ENCODE measurements around the gene GARNL3.
A peak's percentile ranks its signal among the peaks of the same experiment; 100 is the strongest.

GARNL3 gene

DNA sequence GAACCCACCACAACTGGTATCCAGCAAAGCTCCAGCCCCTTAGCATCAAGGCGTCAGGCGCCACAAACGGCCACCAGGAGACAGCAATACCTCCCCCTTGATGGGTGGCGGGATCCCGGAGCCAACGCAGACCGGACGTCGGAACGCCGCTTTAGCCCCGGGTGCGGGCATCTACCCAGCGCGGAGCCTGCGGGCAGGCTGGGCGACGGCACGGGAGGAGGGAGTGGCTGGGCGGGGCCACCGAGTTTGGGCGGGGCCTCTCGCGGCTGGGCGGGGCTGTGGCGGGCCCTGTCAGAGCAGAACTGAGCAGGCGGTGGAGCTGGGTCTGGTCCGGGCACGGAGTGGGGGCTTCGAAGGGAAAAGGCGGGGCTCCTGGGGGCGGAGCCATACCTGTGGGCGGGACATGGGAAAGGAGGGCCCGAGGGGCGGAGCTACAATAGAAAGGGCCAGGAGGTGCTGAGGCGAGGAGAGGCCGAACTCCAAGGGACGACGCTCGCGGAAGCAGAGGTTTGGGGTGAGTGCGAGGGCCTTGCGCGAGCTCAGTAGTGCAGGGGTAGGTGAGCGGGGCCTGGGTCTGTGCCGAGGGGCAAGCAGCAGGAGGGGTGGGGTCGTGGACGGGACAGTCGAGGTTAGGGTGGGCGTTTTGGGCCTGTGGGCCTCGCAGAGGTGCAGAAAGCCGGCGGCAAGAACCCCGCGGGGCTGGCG lies 40.2 kb upstream of the GARNL3 start (continued):
- TF ChIP-seq SALL2 (tag by site-specific recombination; IDR thresholded peaks at IDR 0.05; ENCODE audit: borderline replicate concordance) (no peak), ZNF184 (tag by site-specific recombination; IDR thresholded peaks at IDR 0.05) (no peak), ZNF404 (tag by site-specific recombination; IDR thresholded peaks at IDR 0.05) (no peak), ZFP3 (tag by site-specific recombination; IDR thresholded peaks at IDR 0.05; ENCODE audit: low read depth) (no peak), ZNF843 (tag by site-specific recombination; IDR thresholded peaks at IDR 0.05) (no peak), KLF16 (tag by site-specific recombination; IDR thresholded peaks at IDR 0.05) (peak; percentile 83), SETDB1 (IDR thresholded peaks at IDR 0.05; ENCODE audit: insufficient read length, low read length) (no peak), ZNF623 (tag by site-specific recombination; IDR thresholded peaks at IDR 0.05) (no peak), ZNF121 (tag by site-specific recombination; IDR thresholded peaks at IDR 0.05) (no peak), GLI2 (tag by site-specific recombination; IDR thresholded peaks at IDR 0.05; ENCODE audit: borderline replicate concordance, low read depth) (no peak), SCRT2 (tag by site-specific recombination; IDR thresholded peaks at IDR 0.05) (no peak), ZNF133 (tag by site-specific recombination; IDR thresholded peaks at IDR 0.05) (no peak), ZBTB20 (tag by site-specific recombination; IDR thresholded peaks at IDR 0.05) (no peak), KLF17 (tag by site-specific recombination; IDR thresholded peaks at IDR 0.05) (peak; percentile 66), ZNF280C (tag by site-specific recombination; IDR thresholded peaks at IDR 0.05) (no peak), ZFP37 (tag by site-specific recombination; IDR thresholded peaks at IDR 0.05) (no peak), HOXC10 (CRISPR knock-in tag; IDR thresholded peaks at IDR 0.05) (no peak), ZSCAN30 (tag by site-specific recombination; IDR thresholded peaks at IDR 0.05) (no peak), ZNF221 (tag by site-specific recombination; IDR thresholded peaks at IDR 0.05; ENCODE audit: borderline replicate concordance) (no peak), ZNF23 (tag by site-specific recombination; IDR thresholded peaks at IDR 0.05; ENCODE audit: borderline replicate concordance) (no peak), ZSCAN16 (tag by site-specific recombination; IDR thresholded peaks at IDR 0.05) (no peak), REPIN1 (tag by site-specific recombination; IDR thresholded peaks at IDR 0.05; ENCODE audit: low read depth) (no peak)
- TF ChIP-seq, protein P1, sequence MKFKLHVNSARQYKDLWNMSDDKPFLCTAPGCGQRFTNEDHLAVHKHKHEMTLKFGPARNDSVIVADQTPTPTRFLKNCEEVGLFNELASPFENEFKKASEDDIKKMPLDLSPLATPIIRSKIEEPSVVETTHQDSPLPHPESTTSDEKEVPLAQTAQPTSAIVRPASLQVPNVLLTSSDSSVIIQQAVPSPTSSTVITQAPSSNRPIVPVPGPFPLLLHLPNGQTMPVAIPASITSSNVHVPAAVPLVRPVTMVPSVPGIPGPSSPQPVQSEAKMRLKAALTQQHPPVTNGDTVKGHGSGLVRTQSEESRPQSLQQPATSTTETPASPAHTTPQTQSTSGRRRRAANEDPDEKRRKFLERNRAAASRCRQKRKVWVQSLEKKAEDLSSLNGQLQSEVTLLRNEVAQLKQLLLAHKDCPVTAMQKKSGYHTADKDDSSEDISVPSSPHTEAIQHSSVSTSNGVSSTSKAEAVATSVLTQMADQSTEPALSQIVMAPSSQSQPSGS (tag by site-specific recombination; IDR thresholded peaks at IDR 0.05; ENCODE audit: low read depth) = no peak
- TF ChIP-seq, protein P2, sequence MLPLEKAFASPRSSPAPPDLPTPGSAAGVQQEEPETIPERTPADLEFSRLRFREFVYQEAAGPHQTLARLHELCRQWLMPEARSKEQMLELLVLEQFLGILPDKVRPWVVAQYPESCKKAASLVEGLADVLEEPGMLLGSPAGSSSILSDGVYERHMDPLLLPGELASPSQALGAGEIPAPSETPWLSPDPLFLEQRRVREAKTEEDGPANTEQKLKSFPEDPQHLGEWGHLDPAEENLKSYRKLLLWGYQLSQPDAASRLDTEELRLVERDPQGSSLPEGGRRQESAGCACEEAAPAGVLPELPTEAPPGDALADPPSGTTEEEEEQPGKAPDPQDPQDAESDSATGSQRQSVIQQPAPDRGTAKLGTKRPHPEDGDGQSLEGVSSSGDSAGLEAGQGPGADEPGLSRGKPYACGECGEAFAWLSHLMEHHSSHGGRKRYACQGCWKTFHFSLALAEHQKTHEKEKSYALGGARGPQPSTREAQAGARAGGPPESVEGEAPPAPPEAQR (tag by site-specific recombination; IDR thresholded peaks at IDR 0.05) = no peak
- TF ChIP-seq, protein P3, sequence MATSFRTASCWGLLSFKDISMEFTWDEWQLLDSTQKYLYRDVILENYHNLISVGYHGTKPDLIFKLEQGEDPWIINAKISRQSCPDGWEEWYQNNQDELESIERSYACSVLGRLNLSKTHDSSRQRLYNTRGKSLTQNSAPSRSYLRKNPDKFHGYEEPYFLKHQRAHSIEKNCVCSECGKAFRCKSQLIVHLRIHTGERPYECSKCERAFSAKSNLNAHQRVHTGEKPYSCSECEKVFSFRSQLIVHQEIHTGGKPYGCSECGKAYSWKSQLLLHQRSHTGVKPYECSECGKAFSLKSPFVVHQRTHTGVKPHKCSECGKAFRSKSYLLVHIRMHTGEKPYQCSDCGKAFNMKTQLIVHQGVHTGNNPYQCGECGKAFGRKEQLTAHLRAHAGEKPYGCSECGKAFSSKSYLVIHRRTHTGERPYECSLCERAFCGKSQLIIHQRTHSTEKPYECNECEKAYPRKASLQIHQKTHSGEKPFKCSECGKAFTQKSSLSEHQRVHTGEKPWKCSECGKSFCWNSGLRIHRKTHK (tag by site-specific recombination; IDR thresholded peaks at IDR 0.05) = no peak
- TF ChIP-seq, protein P4, sequence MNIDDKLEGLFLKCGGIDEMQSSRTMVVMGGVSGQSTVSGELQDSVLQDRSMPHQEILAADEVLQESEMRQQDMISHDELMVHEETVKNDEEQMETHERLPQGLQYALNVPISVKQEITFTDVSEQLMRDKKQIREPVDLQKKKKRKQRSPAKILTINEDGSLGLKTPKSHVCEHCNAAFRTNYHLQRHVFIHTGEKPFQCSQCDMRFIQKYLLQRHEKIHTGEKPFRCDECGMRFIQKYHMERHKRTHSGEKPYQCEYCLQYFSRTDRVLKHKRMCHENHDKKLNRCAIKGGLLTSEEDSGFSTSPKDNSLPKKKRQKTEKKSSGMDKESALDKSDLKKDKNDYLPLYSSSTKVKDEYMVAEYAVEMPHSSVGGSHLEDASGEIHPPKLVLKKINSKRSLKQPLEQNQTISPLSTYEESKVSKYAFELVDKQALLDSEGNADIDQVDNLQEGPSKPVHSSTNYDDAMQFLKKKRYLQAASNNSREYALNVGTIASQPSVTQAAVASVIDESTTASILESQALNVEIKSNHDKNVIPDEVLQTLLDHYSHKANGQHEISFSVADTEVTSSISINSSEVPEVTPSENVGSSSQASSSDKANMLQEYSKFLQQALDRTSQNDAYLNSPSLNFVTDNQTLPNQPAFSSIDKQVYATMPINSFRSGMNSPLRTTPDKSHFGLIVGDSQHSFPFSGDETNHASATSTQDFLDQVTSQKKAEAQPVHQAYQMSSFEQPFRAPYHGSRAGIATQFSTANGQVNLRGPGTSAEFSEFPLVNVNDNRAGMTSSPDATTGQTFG (tag by site-specific recombination; IDR thresholded peaks at IDR 0.05; ENCODE audit: borderline replicate concordance) = no peak
- TF ChIP-seq, protein P5, sequence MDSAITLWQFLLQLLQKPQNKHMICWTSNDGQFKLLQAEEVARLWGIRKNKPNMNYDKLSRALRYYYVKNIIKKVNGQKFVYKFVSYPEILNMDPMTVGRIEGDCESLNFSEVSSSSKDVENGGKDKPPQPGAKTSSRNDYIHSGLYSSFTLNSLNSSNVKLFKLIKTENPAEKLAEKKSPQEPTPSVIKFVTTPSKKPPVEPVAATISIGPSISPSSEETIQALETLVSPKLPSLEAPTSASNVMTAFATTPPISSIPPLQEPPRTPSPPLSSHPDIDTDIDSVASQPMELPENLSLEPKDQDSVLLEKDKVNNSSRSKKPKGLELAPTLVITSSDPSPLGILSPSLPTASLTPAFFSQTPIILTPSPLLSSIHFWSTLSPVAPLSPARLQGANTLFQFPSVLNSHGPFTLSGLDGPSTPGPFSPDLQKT (IDR thresholded peaks at IDR 0.05; ENCODE audit: borderline replicate concordance, low read depth, low read length) = no peak
